A673 (cell line): Measurements from ENCODE around the gene CAMKK2. TPM values are rescaled to one million over a fixed set of nuclear protein-coding genes. Genes with fewer than 3 reads are reported as not detected.

Experiments used
- BruUV-seq: library from RNA; stranded (reverse); fragments of 400-500 nt; replicated peaks from 2 replicates; lab custom pipeline; 2021; lab: Mats Ljungman, UMichigan
- CTCF ChIA-PET: fragments of 300-600 bp; sonication (Branson Sonifier 250); formaldehyde crosslinking; loops from one replicate; lab custom pipeline; 2022; ENCODE audit warnings: antibody characterized with exemption; lab: Charles Lee
- POLR2A ChIA-PET: fragments of 300-600 bp; sonication (Branson Sonifier 250); formaldehyde crosslinking; loops from one replicate; lab custom pipeline; 2022; ENCODE audit warnings: antibody characterized with exemption; ENCODE audit not compliant: low non-redundant PET; lab: Charles Lee
- DNase-seq: peaks from one replicate; pipeline ENCODE4 v3.0.0-alpha.2; 2015; ENCODE audit warnings: low spot score
- H3K27ac ChIP-seq: fragments of 200-600 bp; sonication (generic); 2 replicates; pipeline ENCODE4 v1.5.1; 2016; ENCODE audit warnings: mixed run types, low read depth, mild to moderate bottlenecking, mixed read lengths, antibody characterized with exemption, low read length; ENCODE audit not compliant: poor library complexity, severe bottlenecking
- H3K27me3 ChIP-seq: fragments of 200-600 bp; sonication (generic); replicated peaks from 2 replicates; pipeline ENCODE4 v1.6.1; 2017; ENCODE audit warnings: mixed run types, low read depth, mild to moderate bottlenecking, mixed read lengths, antibody characterized with exemption, low read length; ENCODE audit not compliant: insufficient read depth, poor library complexity
- H3K36me3 ChIP-seq: fragments of 200-600 bp; sonication (generic); 2 replicates; pipeline ENCODE4 v1.6.1; 2016; ENCODE audit warnings: mixed run types, mild to moderate bottlenecking, mixed read lengths, antibody characterized with exemption, low read length; ENCODE audit not compliant: insufficient read depth, poor library complexity, severe bottlenecking
- H3K4me1 ChIP-seq: fragments of 200-600 bp; sonication (generic); 2 replicates; pipeline ENCODE4 v1.6.1; 2017; ENCODE audit warnings: mixed run types, mild to moderate bottlenecking, mixed read lengths, antibody characterized with exemption, low read length; ENCODE audit not compliant: insufficient read depth, poor library complexity, severe bottlenecking
- H3K4me3 ChIP-seq: fragments of 200-600 bp; sonication (generic); 2 replicates; pipeline ENCODE4 v1.5.1; 2016; ENCODE audit warnings: low read depth, mixed run types, mild to moderate bottlenecking, mixed read lengths, low read length; ENCODE audit not compliant: poor library complexity, severe bottlenecking
- H3K9me3 ChIP-seq: fragments of 200-600 bp; sonication (generic); 2 replicates; pipeline ENCODE4 v1.6.1; 2016; ENCODE audit warnings: mixed run types, low read depth, mild to moderate bottlenecking, mixed read lengths, antibody characterized with exemption, low read length; ENCODE audit not compliant: poor library complexity, severe bottlenecking
- EZH2 ChIP-seq: fragments of 200-600 bp; sonication (generic); IDR thresholded peaks from 2 replicates; pipeline ENCODE4 v1.6.1; 2017; ENCODE audit warnings: borderline replicate concordance, low read depth, mild to moderate bottlenecking, mixed read lengths, antibody characterized with exemption, low read length; ENCODE audit not compliant: poor library complexity, severe bottlenecking
- intact Hi-C: fragments of 100-400 bp; cut with micrococcal nuclease; formaldehyde crosslinking; loops from one replicate; pipeline ENCODE4 v1.10.0; 2022; ENCODE audit not compliant: unreplicated experiment
- total RNA-seq: library from RNA; stranded (reverse); gene quantifications from 2 replicates; pipeline ENCODE4 v1.2.3, GENCODE V29; 2021
- TF ChIP-seq, protein P1 (sequence below): fragments of 300-800, 200-600 bp; sonication (generic); conservative IDR thresholded peaks from 2 replicates; pipeline ENCODE4 v1.5.1; 2017; ENCODE audit warnings: low read depth, mild to moderate bottlenecking, antibody characterized with exemption, low read length, moderate library complexity, mixed read lengths

Gene CAMKK2
- total RNA-seq, 1 experiment from 2014 or later, result 33.0 TPM

DNA sequence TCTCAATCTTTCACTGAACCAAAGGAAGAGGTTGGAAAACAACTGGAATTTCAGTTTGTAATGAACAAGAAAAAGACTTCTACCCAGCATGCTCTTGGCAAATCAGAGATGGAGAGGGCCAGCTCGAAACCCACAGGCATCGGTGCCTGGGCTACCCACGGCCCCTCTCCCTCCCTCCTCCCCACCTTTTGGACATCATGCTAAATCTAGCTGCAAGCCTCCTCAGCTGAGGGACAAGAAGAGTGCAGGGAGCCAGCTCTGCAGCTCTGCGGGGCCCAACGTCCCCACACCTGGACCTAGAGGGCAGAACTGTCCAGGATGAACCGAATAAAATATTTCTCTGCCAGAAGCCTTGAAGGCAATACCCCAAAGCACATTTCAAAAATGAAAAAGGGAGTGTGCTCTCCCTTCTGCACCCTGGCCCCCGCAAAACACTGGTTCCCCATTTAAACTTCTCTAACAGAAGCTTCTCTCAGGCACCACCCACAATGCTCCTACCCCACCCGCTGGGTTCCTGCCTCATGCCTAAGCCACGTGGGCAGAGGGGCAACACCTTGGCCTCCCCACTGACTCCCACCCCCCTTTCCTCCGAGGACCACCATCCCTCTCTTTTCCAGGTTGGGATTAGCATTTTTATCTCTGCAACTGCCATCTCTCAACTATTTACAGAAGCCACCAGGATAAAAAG, 8.2 kb downstream of the CAMKK2 start:
- no peaks in the 10 kb centered on the region for H3K4me1 ChIP-seq
- ChIA-PET POLR2A (interaction anchor here (0.5 kb wide), 1 partner anchor 26 kb away, joined by 4 read pairs; no protein-coding TSS in a partner anchor), CTCF (no interaction called here)
- no peak overlapping the region for H3K27ac ChIP-seq
- intact Hi-C loops, result no loop called here
- H3K36me3 ChIP-seq, result peaks cover 7% of the 10 kb centered on the region
- TF ChIP-seq EZH2, result no peak
- TF ChIP-seq, protein P1, sequence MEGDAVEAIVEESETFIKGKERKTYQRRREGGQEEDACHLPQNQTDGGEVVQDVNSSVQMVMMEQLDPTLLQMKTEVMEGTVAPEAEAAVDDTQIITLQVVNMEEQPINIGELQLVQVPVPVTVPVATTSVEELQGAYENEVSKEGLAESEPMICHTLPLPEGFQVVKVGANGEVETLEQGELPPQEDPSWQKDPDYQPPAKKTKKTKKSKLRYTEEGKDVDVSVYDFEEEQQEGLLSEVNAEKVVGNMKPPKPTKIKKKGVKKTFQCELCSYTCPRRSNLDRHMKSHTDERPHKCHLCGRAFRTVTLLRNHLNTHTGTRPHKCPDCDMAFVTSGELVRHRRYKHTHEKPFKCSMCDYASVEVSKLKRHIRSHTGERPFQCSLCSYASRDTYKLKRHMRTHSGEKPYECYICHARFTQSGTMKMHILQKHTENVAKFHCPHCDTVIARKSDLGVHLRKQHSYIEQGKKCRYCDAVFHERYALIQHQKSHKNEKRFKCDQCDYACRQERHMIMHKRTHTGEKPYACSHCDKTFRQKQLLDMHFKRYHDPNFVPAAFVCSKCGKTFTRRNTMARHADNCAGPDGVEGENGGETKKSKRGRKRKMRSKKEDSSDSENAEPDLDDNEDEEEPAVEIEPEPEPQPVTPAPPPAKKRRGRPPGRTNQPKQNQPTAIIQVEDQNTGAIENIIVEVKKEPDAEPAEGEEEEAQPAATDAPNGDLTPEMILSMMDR, result no peak
- H3K27me3 ChIP-seq, result no peaks in the 10 kb centered on the region
- H3K4me3 ChIP-seq, result no peak overlapping the region
- no peak for DNase-seq
- no TSS peak for BruUV-seq
- no peaks in the 10 kb centered on the region for H3K9me3 ChIP-seq

DNA sequence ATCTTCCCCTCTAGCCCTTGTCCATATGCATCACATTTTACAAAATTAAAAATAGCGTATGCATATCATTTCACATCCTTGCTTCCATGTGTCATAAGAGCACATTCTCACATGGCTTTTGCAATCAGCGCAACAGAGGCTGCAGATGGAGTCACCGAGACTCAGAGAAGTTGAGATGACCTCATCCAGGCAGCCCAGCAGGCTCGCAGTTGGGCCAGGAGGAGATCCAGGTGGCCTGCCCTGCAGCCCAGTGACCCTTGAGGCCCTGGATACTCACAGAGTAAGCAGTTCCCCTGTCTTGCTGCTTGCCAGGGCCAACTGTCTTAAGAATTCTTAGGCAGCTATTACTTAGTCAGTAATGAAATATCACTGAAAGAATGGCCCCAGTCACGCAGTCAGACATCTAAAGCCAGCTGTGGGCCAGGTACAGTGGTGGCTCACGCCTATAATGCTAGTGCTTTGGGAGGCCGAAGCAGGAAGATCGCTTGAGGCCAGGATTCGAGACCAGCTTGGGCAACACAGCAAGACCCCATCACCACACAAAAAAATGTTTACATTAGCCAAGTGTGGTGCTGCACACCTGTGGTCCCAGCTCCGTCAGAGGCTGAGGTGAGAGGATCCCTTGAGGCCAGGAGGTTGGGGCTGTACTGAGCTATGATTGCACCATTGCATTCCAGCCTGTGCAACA, 9.1 kb downstream of the CAMKK2 start:
- Histone ChIP-seq H3K36me3 (peaks cover 6% of the 10 kb centered on the region), H3K27me3 (no peaks in the 10 kb centered on the region), H3K4me3 (no peak overlapping the region), H3K4me1 (no peaks in the 10 kb centered on the region), H3K27ac (no peak overlapping the region), H3K9me3 (no peaks in the 10 kb centered on the region)
- BruUV-seq, result no TSS peak
- intact Hi-C loops, result no loop called here
- ChIA-PET POLR2A (no interaction called here), CTCF (interaction anchor here (0.5 kb wide), 1 partner anchor 902 kb away, joined by 3 read pairs; no protein-coding TSS in a partner anchor)
- DNase-seq, result no peak
- TF ChIP-seq, protein P1, result no peak
- no peak for TF ChIP-seq EZH2

DNA sequence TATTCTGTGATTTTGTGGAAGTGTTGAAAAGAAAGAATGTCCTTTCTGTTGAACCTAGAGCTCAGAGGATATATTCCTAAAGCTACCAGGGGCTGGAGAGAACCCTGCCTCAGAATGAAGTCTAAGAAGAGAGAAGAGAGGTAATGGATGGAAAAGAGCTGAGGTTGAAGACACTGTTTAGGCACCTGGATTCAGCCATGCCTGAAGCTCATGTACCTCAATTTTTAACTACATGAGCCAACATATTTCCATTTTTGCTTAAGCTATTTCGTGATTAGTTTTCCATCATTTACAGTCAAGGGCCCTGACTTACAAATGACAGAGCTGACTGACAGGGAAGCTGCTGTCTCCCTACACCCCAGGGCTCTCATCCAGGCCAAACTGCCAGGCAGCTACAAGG, 10.7 kb downstream of the CAMKK2 start:
- CTCF ChIA-PET, result no interaction called here
- Histone ChIP-seq H3K4me3 (no peak overlapping the region), H3K27ac (no peak overlapping the region), H3K9me3 (no peaks in the 10 kb centered on the region), H3K36me3 (no peaks in the 10 kb centered on the region), H3K4me1 (no peaks in the 10 kb centered on the region), H3K27me3 (no peaks in the 10 kb centered on the region)
- intact Hi-C loops, result no loop called here
- DNase-seq, result no peak
- POLR2A ChIA-PET, result no interaction called here
- BruUV-seq, result no TSS peak
- no peak for TF ChIP-seq EZH2
- TF ChIP-seq, protein P1, result no peak
